ENCODE data around the gene TAF4B.
"Not testable (repeated sequence)": the region's sequence is repeated elsewhere in the genome, so short reads cannot be mapped to it uniquely, and the experiment has no call there.

- TF ChIP-seq POLR2A, CTCF, POLR2AphosphoS5 (IDR thresholded peaks at IDR 0.05): not testable (repeated sequence)
These were observed 155.3 kb downstream of the TAF4B start for GRCh38 chr18:26381555-26381954.
